GM23338 (cell line): ENCODE data around the gene PTPN5. TPM values are rescaled to one million over a fixed set of nuclear protein-coding genes. Genes with fewer than 3 reads are reported as not detected.

Experiments used
- ATAC-seq: fragments of 200-7000 bp; cut with Tn5 transposase; 3 replicates; pipeline ENCODE4 v1.9.1; 2020
- DNase-seq: peaks from one replicate; pipeline ENCODE4 v3.0.0-alpha.2; 2015; ENCODE audit warnings: low spot score
- H2AFZ ChIP-seq: fragments of 200-600 bp; sonication (generic); 2 replicates; pipeline ENCODE4 v1.8.0; 2016; ENCODE audit warnings: antibody characterized with exemption, mild to moderate bottlenecking, moderate library complexity
- H3F3A ChIP-seq: fragments of 200-600 bp; sonication (generic); replicated peaks from 2 replicates; pipeline ENCODE4 v1.8.0; 2017; ENCODE audit warnings: antibody characterized with exemption, mixed run types, low read depth
- H3K27ac ChIP-seq: fragments of 200-600 bp; sonication (generic); 2 replicates; pipeline ENCODE4 v1.6.1; 2016; ENCODE audit warnings: low read depth
- H3K27me3 ChIP-seq: fragments of 200-600 bp; sonication (generic); 2 replicates; pipeline ENCODE4 v1.8.0; 2016; ENCODE audit warnings: mild to moderate bottlenecking, mixed run types, moderate library complexity; ENCODE audit not compliant: insufficient read depth
- H3K36me3 ChIP-seq: fragments of 200-600 bp; sonication (generic); 2 replicates; pipeline ENCODE4 v1.8.0; 2016; ENCODE audit warnings: mild to moderate bottlenecking; ENCODE audit not compliant: insufficient read depth
- H3K4me1 ChIP-seq: fragments of 200-600 bp; sonication (generic); 2 replicates; pipeline ENCODE4 v1.8.0; 2016; ENCODE audit warnings: mild to moderate bottlenecking, moderate library complexity; ENCODE audit not compliant: insufficient read depth
- H3K4me2 ChIP-seq: fragments of 200-600 bp; sonication (generic); 2 replicates; pipeline ENCODE4 v1.7.1; 2017; ENCODE audit warnings: mixed run types
- H3K4me3 ChIP-seq: fragments of 200-600 bp; sonication (generic); 2 replicates; pipeline ENCODE4 v1.6.1; 2016; ENCODE audit warnings: mixed run types
- H3K79me2 ChIP-seq: fragments of 200-600 bp; sonication (generic); replicated peaks from 2 replicates; pipeline ENCODE4 v1.8.0; 2017; ENCODE audit warnings: mild to moderate bottlenecking; ENCODE audit not compliant: insufficient read depth
- H3K9me2 ChIP-seq: fragments of 200-600 bp; sonication (generic); 2 replicates; pipeline ENCODE4 v1.8.0; 2017; ENCODE audit not compliant: insufficient read depth
- H4K20me1 ChIP-seq: fragments of 200-600 bp; sonication (generic); replicated peaks from 2 replicates; pipeline ENCODE4 v1.8.0; 2017; ENCODE audit warnings: mild to moderate bottlenecking; ENCODE audit not compliant: insufficient read depth
- H3K27ac Mint-ChIP-seq: 2 replicates; pipeline ENCODE4 v1.8.0; 2020; ENCODE audit warnings: inconsistent platforms, mild to moderate bottlenecking, moderate library complexity, mixed read lengths
- H3K27me3 Mint-ChIP-seq: 3 replicates; pipeline ENCODE4 v1.8.0; 2022; ENCODE audit warnings: low read depth, mild to moderate bottlenecking, moderate library complexity, mixed read lengths, inconsistent platforms; ENCODE audit not compliant: insufficient read depth, poor library complexity
- H3K36me3 Mint-ChIP-seq: 3 replicates; pipeline ENCODE4 v1.8.0; 2021; ENCODE audit warnings: low read depth, mild to moderate bottlenecking, inconsistent platforms, moderate library complexity, mixed read lengths
- H3K4me1 Mint-ChIP-seq: 3 replicates; pipeline ENCODE4 v1.8.0; 2020; ENCODE audit warnings: mild to moderate bottlenecking, inconsistent platforms, mixed read lengths
- H3K4me3 Mint-ChIP-seq: 3 replicates; pipeline ENCODE4 v1.8.0; 2021; ENCODE audit warnings: moderate library complexity, mild to moderate bottlenecking, inconsistent platforms, mixed read lengths
- H3K9me3 Mint-ChIP-seq: 3 replicates; pipeline ENCODE4 v1.8.0; 2020; ENCODE audit warnings: moderate library complexity, mild to moderate bottlenecking, inconsistent platforms, mixed read lengths
- CREB1 ChIP-seq: fragments of 250-450 bp; sonication (Bioruptor Pico); IDR thresholded peaks from 2 replicates; pipeline ENCODE4 v1.5.0; 2020; ENCODE audit warnings: low read depth, mild to moderate bottlenecking, moderate library complexity
- CTCF ChIP-seq, 2 experiments: fragments of 200-600 bp in 1 of 2; sonication (generic) in 1 of 2; conservative IDR thresholded peaks; 2 replicates each; pipeline versions ENCODE4 v1.5.1 to v1.6.1; 2016 to 2017; ENCODE audit warnings: antibody characterized with exemption in 2 of 2, low read depth in 2 of 2, mild to moderate bottlenecking in 2 of 2, moderate library complexity in 1 of 2
- EZH2 ChIP-seq: fragments of 200-600 bp; sonication (generic); IDR thresholded peaks from one replicate; pipeline ENCODE4 v1.8.0; 2017; ENCODE audit warnings: antibody characterized with exemption, mild to moderate bottlenecking, low read depth; ENCODE audit not compliant: unreplicated experiment
- NANOG ChIP-seq: IDR thresholded peaks from 2 replicates; pipeline ENCODE4 v1.6.1; 2016; ENCODE audit warnings: antibody characterized with exemption, borderline replicate concordance
- POLR2AphosphoS5 ChIP-seq: IDR thresholded peaks from 2 replicates; pipeline ENCODE4 v1.6.1; 2016; ENCODE audit warnings: antibody characterized with exemption, low read depth
- STAT1 ChIP-seq: IDR thresholded peaks from one replicate; pipeline ENCODE4 v1.6.1; 2016; ENCODE audit warnings: antibody characterized with exemption; ENCODE audit not compliant: unreplicated experiment
- ZNF114 ChIP-seq: fragments of 250-450 bp; sonication (Bioruptor Pico); IDR thresholded peaks from 2 replicates; pipeline ENCODE4 v1.5.0; 2020; ENCODE audit warnings: mild to moderate bottlenecking, moderate library complexity
- ZNF331 ChIP-seq: fragments of 250-450 bp; sonication (Bioruptor Pico); IDR thresholded peaks from 2 replicates; pipeline ENCODE4 v1.5.0; 2020; ENCODE audit warnings: low read depth, mild to moderate bottlenecking, moderate library complexity
- polyA plus RNA-seq: library from polyadenylated mRNA; unstranded; fragments of >200 nt; fragmentation: Nextera tagmentation; extraction: Ambion mirVana; gene quantifications from 2 replicates; pipeline ENCODE4 v1.2.1, GENCODE V29; 2016
- total RNA-seq: library from RNA; depleted of rRNA; stranded (reverse); fragments of >200 nt; shearing (Covaris generic); gene quantifications from 2 replicates; pipeline ENCODE4 v1.2.3, GENCODE V29; 2014
- TF ChIP-seq, protein P1 (sequence below): IDR thresholded peaks from one replicate; pipeline ENCODE4 v1.6.1; 2018; ENCODE audit warnings: antibody characterized with exemption; ENCODE audit not compliant: unreplicated experiment
- TF ChIP-seq, protein P2 (sequence below): fragments of 250-450 bp; sonication (Bioruptor Pico); IDR thresholded peaks from 2 replicates; pipeline ENCODE4 v1.5.0; 2020; ENCODE audit warnings: mild to moderate bottlenecking, moderate library complexity

PTPN5 gene
- total and polyA plus RNA-seq, 2 experiments from 2014 or later, result 3.7 to 5.7 TPM

GRCh38 chr11:18745251-18745650 is 46.3 kb downstream of the PTPN5 start:
- Histone ChIP-seq H3F3A (no peaks in the 10 kb centered on the region), H3K36me3 (no peaks in the 10 kb centered on the region), H2AFZ (no peak overlapping the region), H4K20me1 (no peaks in the 10 kb centered on the region; the same call in 1 of the 2 replicates), H3K9me2 (no peaks in the 10 kb centered on the region), H3K4me2 (no peak overlapping the region), H3K4me1 (0 out of 2 replicates have a peak, but pooled peaks cover 4% of the 10 kb centered on the region), H3K27me3 (no peaks in the 10 kb centered on the region), H3K27ac (no peak overlapping the region), H3K4me3 (no peak overlapping the region), H3K79me2 (no peaks in the 10 kb centered on the region)
- DNase-seq (peak; percentile 23), ATAC-seq (peak; percentile 49)
- peak in 1 of 2 experiments; percentile 14; a peak in 1 of 4 replicates for TF ChIP-seq CTCF (conservative IDR thresholded peaks at IDR 0.05; ENCODE audit: low read depth in 2 of 2)
- no peak for TF ChIP-seq ZNF114 (CRISPR knock-in tag)
- Mint-ChIP-seq H3K36me3 (no peaks in the 10 kb centered on the region; the same call in 2 of the 3 replicates), H3K27ac (no peak overlapping the region), H3K4me3 (no peak overlapping the region), H3K27me3 (peaks cover 3% of the 10 kb centered on the region), H3K4me1 (peaks cover 20% of the 10 kb centered on the region; the same call in 2 of the 3 replicates), H3K9me3 (no peaks in the 10 kb centered on the region)

GRCh38 chr11:18743900-18744514 is 47.6 kb downstream of the PTPN5 start:
- Mint-ChIP-seq H3K36me3 (no peaks in the 10 kb centered on the region; the same call in 2 of the 3 replicates), H3K27ac (no peak overlapping the region), H3K9me3 (no peaks in the 10 kb centered on the region), H3K27me3 (peaks cover 4% of the 10 kb centered on the region), H3K4me1 (peaks cover 10% of the 10 kb centered on the region), H3K4me3 (no peak overlapping the region)
- H3K4me3 ChIP-seq, result no peak overlapping the region
- H3K36me3 ChIP-seq, result no peaks in the 10 kb centered on the region
- no peak overlapping the region for H3K27ac ChIP-seq
- H2AFZ ChIP-seq, result no peak overlapping the region
- H3K4me2 ChIP-seq, result no peak overlapping the region
- no peak for DNase-seq
- H3F3A ChIP-seq, result no peaks in the 10 kb centered on the region
- no peak for ATAC-seq
- H3K27me3 ChIP-seq, result no peaks in the 10 kb centered on the region
- no peaks in the 10 kb centered on the region for H3K79me2 ChIP-seq
- H3K9me2 ChIP-seq, result no peaks in the 10 kb centered on the region
- H4K20me1 ChIP-seq, result no peaks in the 10 kb centered on the region; the same call in 1 of the 2 replicates
- no peaks in the 10 kb centered on the region for H3K4me1 ChIP-seq
- no peak for TF ChIP-seq NANOG
- TF ChIP-seq EZH2, result no peak
- no peak for TF ChIP-seq ZNF331 (CRISPR knock-in tag)
- no peak for TF ChIP-seq STAT1
- TF ChIP-seq, protein P1, sequence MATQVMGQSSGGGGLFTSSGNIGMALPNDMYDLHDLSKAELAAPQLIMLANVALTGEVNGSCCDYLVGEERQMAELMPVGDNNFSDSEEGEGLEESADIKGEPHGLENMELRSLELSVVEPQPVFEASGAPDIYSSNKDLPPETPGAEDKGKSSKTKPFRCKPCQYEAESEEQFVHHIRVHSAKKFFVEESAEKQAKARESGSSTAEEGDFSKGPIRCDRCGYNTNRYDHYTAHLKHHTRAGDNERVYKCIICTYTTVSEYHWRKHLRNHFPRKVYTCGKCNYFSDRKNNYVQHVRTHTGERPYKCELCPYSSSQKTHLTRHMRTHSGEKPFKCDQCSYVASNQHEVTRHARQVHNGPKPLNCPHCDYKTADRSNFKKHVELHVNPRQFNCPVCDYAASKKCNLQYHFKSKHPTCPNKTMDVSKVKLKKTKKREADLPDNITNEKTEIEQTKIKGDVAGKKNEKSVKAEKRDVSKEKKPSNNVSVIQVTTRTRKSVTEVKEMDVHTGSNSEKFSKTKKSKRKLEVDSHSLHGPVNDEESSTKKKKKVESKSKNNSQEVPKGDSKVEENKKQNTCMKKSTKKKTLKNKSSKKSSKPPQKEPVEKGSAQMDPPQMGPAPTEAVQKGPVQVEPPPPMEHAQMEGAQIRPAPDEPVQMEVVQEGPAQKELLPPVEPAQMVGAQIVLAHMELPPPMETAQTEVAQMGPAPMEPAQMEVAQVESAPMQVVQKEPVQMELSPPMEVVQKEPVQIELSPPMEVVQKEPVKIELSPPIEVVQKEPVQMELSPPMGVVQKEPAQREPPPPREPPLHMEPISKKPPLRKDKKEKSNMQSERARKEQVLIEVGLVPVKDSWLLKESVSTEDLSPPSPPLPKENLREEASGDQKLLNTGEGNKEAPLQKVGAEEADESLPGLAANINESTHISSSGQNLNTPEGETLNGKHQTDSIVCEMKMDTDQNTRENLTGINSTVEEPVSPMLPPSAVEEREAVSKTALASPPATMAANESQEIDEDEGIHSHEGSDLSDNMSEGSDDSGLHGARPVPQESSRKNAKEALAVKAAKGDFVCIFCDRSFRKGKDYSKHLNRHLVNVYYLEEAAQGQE, result no peak
- TF ChIP-seq, protein P2, sequence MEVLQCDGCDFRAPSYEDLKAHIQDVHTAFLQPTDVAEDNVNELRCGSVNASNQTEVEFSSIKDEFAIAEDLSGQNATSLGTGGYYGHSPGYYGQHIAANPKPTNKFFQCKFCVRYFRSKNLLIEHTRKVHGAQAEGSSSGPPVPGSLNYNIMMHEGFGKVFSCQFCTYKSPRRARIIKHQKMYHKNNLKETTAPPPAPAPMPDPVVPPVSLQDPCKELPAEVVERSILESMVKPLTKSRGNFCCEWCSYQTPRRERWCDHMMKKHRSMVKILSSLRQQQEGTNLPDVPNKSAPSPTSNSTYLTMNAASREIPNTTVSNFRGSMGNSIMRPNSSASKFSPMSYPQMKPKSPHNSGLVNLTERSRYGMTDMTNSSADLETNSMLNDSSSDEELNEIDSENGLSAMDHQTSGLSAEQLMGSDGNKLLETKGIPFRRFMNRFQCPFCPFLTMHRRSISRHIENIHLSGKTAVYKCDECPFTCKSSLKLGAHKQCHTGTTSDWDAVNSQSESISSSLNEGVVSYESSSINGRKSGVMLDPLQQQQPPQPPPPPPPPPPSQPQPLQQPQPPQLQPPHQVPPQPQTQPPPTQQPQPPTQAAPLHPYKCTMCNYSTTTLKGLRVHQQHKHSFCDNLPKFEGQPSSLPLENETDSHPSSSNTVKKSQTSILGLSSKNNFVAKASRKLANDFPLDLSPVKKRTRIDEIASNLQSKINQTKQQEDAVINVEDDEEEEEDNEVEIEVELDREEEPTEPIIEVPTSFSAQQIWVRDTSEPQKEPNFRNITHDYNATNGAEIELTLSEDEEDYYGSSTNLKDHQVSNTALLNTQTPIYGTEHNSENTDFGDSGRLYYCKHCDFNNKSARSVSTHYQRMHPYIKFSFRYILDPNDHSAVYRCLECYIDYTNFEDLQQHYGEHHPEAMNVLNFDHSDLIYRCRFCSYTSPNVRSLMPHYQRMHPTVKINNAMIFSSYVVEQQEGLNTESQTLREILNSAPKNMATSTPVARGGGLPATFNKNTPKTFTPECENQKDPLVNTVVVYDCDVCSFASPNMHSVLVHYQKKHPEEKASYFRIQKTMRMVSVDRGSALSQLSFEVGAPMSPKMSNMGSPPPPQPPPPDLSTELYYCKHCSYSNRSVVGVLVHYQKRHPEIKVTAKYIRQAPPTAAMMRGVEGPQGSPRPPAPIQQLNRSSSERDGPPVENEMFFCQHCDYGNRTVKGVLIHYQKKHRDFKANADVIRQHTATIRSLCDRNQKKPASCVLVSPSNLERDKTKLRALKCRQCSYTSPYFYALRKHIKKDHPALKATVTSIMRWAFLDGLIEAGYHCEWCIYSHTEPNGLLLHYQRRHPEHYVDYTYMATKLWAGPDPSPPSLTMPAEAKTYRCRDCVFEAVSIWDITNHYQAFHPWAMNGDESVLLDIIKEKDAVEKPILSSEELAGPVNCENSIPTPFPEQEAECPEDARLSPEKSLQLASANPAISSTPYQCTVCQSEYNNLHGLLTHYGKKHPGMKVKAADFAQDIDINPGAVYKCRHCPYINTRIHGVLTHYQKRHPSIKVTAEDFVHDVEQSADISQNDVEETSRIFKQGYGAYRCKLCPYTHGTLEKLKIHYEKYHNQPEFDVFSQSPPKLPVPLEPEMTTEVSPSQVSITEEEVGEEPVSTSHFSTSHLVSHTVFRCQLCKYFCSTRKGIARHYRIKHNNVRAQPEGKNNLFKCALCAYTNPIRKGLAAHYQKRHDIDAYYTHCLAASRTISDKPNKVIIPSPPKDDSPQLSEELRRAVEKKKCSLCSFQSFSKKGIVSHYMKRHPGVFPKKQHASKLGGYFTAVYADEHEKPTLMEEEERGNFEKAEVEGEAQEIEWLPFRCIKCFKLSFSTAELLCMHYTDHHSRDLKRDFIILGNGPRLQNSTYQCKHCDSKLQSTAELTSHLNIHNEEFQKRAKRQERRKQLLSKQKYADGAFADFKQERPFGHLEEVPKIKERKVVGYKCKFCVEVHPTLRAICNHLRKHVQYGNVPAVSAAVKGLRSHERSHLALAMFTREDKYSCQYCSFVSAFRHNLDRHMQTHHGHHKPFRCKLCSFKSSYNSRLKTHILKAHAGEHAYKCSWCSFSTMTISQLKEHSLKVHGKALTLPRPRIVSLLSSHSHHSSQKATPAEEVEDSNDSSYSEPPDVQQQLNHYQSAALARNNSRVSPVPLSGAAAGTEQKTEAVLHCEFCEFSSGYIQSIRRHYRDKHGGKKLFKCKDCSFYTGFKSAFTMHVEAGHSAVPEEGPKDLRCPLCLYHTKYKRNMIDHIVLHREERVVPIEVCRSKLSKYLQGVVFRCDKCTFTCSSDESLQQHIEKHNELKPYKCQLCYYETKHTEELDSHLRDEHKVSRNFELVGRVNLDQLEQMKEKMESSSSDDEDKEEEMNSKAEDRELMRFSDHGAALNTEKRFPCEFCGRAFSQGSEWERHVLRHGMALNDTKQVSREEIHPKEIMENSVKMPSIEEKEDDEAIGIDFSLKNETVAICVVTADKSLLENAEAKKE (CRISPR knock-in tag), result no peak
- no peak for TF ChIP-seq ZNF114 (CRISPR knock-in tag)
- TF ChIP-seq POLR2AphosphoS5, result no peak
- no peak for TF ChIP-seq CREB1 (CRISPR knock-in tag)
